ENCODE data around the gene KY.

- TF ChIP-seq CTCF (optimal IDR thresholded peaks at IDR 0.05 in 1 of 3, IDR thresholded peaks at IDR 0.05 in 1 of 3, conservative IDR thresholded peaks at IDR 0.05 in 1 of 3; ENCODE audit: extremely low read depth in 1 of 3, insufficient read depth in 2 of 3, low read length in 3 of 3): peak; percentile 54 to 72 (median 67)
- no peak for TF ChIP-seq EZH2 (IDR thresholded peaks at IDR 0.05; ENCODE audit: low read length)
Measured at GRCh38 chr3:134630506-134630905, 20.3 kb downstream of the KY start.

All from keratinocyte (primary cell).